ENCODE data around the gene DCN.

The DCN gene

DNA sequence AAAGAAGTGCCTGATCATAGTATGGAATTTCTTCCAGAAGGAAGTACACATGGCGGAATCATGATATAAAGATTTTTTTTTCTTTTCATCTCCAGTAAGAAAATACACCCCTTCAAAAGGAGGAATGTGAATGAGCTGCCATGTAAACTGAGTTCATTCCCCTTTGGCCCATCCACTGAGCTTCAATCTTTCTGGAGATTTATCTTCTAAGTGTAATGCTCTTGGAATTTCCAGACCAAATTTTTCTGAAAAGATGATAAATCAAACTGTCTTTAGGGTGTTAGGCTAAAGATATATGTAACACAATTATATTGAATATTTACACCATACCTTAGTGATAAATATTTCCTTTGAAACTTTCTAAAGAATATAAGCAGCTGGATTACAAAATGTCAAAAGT lies 5.2 kb downstream of the DCN start:
- no peak for TF ChIP-seq CTCF (IDR thresholded peaks at IDR 0.05)

DNA sequence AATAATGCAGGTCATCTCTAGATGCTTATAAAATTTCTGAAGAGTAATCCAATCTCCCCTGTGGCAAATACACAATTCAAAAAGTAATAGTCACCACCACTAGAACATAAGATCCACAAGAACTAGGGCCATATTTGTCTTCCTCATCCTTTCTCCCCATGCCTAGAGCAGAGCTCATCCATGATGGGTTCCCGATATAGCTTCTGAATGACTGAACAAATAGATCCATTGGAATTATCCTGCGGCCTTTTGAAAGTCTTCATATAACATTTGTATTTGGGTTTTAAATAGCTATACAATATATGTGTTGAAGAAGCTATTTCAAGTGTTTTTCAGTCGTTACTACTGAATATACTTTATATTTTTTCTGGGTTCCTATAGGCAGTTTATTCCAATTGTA lies 5.7 kb downstream of the DCN start:
- TF ChIP-seq CTCF (IDR thresholded peaks at IDR 0.05), result no peak

DNA sequence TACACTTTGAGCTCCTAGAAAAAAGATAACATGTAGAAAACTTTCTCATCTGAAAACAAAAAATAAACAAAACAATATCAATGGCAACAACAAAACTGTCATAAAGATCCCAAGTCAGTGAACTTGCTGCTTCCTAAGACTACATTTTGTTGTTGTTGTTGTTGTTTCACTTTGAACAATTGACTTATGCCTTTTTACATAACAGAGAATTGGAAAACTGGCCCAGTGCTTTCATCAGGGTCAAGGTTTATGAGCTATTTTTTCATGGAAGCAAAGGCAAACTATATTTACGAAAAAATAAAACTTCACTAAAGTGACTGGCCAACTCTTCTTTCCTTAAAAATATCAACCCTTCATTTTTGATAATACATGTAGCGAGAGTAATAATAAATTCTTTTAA lies 6.3 kb downstream of the DCN start:
- no peak for TF ChIP-seq CTCF (IDR thresholded peaks at IDR 0.05)

- no peak for TF ChIP-seq CTCF (IDR thresholded peaks at IDR 0.05)
Measured at GRCh38 chr12:91173124-91173523, 9.5 kb downstream of the DCN start.

- no peak for TF ChIP-seq CTCF (IDR thresholded peaks at IDR 0.05)
Measured at GRCh38 chr12:91172096-91172495, 10.5 kb downstream of the DCN start.

GRCh38 chr12:91171476-91171875 lies 11.1 kb downstream of the DCN start:
- no peak for TF ChIP-seq CTCF (IDR thresholded peaks at IDR 0.05)

DNA sequence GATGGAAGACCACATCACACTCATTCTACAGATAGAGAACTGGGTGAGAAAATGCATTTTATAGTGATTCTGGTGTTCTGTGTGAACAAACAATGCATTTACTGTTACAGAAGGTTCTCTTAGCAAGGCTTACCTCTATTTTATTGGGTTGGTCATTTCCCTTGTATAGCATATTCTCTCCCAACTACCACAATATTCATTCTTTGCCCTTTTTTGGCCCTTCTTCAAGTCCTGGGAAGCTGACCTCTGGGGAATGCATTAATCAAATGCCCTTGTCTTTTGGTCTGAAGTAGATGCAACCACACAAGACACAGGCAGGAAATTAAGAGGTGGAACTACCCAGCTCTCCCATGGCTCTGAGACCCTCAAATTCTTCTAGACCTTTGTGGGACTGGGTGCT lies 19.5 kb downstream of the DCN start:
- TF ChIP-seq CTCF (IDR thresholded peaks at IDR 0.05), result no peak

- no peak for TF ChIP-seq CTCF (IDR thresholded peaks at IDR 0.05)
Measured at GRCh38 chr12:91161009-91161408, 21.6 kb downstream of the DCN start.

All from LNCAP (cell line).